Measurements from ENCODE around the gene PCDH9.

DNA sequence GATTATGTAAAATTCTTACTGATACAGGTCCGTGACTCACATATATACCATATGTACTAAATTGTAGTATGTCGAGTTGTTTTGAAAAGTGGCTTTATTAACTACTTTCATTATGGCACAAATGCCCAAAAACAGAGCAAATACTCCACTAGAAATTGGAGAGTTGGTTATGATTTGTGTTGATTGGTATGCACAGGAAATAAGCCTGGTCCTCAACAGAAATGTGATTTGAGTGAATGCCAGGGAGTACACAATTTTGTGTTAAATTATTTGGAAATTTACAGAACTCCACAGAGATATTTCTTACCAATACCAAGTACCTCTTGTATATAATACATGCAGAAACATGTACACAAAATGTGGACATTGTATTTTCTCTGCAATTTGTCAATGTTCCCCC is 676.7 kb downstream of the PCDH9 start:
- no peak for TF ChIP-seq POLR2AphosphoS5 (IDR thresholded peaks at IDR 0.05; ENCODE audit: low read depth, low read length)
- no peak for TF ChIP-seq POLR2A (IDR thresholded peaks at IDR 0.05; ENCODE audit: low read depth, low read length)
